T follicular helper cell (primary cell): ENCODE results near the gene BCAT1.
"Not testable (repeated sequence)": the region's sequence is repeated elsewhere in the genome, so short reads cannot be mapped to it uniquely, and the experiment has no call there.

ENCODE experiments used
- DNase-seq: peaks from one replicate; pipeline ENCODE4 v3.0.0-alpha.2; 2020; ENCODE audit warnings: low read depth

Gene BCAT1

DNA sequence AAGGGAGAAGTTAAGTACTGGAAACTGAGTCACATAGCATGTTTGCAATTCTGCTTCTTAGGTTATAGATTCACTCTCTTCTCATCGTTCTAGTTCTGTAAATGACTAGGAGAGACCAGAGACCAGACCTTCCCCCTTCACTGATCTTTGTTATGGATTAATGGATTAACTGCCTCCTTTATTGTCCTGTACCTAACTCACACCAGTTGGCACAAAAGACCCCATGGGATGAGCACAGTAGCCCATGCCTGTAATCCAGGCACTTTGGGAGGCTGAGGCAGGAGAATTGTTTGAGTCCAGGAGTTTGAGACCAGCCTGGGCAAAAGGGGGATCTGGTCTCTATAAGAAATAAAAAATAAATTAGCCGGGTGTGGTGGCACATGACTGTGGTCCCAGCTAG lies 20.8 kb downstream of the BCAT1 start:
- DNase-seq = no peak

DNA sequence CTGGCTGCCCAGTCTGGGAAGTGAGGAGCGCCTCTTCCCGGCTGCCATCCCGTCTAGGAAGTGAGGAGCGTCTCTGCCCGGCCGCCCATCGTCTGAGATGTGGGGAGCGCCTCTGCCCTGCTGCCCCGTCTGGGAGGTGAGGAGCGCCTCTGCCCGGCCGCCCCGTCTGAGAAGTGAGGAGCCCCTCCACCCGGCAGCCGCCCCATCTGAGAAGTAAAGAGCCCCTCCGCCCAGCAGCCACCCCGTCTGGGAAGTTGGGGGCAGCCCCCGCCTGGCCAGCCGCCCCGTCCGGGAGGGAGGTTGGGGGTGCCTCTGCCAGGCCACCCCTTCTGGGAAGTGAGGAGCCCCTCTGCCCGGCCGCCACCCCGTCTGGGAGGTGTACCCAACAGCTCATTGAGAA lies 22.8 kb downstream of the BCAT1 start:
- not testable (repeated sequence) for DNase-seq

DNA sequence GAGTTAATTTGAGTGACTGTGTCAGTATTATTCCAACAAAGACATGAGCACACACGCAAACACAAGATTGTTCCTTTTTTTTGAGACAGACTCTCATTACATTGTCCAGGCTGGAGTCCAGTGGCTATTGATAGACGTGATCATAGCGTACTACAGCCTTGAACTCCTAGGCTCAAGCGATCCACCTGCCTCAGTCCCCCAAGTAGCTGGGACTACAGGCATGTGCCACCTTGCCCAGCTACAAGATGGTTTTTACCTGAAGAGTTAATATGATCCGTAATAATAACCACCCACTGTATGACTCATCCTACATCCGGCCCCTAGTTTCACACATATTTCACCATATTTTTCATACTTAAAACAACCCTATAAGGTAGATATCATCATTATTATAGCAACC lies 26.8 kb downstream of the BCAT1 start:
- DNase-seq = no peak

DNA sequence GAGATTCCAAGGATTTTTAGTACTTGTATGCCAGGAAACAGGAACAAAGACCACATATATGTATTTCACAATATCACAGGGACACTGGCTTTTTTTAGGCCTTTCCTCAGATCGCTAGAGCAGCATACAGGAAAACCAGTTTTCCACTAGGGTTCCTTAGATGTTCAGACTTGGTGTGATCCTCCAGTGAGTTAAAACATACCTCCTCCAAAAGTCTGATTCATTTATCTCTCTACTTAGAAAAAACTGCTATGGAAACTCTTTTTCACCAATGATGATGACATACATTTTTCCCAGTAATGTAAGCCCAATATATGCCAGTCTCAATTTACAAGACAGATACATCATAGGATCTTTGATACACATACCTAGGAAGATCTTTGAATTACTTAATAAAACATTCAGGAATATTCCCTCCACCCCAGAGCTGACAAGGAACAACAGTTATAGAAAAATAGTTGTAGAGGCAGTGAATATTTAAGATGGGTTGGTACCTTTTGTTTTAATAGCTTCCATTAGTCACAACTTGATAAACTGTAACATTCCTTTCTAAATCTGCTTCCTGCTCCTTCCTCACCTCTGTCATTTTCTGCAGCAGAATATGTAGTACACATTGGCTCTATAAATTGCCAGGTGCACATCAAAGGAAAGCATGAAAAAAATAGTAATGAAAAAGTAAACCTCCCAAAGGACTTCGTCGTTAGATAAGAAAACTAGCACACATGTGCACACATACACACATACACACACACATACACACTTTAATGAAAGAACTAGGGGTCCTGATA lies 27.5 kb downstream of the BCAT1 start:
- DNase-seq = no peak

DNA sequence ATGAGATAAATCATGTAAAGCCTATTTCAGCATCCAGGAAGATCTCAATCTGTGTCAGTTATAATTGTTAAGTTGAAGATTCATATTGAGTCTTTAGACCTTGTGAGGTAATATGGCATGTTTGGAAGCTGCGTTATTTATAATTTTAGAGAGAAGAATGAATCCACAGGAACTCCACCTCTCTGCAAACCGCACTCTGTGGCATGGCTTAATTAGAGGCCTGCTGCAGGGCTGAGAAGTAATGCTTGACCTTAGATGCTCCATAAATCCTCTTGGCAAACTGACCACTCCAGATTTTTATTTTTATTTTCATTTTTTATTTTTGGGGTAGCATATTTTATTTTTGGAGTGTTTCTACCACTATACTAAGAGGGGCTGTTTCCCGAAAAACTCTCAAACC lies 28.8 kb downstream of the BCAT1 start:
- no peak for DNase-seq

DNA sequence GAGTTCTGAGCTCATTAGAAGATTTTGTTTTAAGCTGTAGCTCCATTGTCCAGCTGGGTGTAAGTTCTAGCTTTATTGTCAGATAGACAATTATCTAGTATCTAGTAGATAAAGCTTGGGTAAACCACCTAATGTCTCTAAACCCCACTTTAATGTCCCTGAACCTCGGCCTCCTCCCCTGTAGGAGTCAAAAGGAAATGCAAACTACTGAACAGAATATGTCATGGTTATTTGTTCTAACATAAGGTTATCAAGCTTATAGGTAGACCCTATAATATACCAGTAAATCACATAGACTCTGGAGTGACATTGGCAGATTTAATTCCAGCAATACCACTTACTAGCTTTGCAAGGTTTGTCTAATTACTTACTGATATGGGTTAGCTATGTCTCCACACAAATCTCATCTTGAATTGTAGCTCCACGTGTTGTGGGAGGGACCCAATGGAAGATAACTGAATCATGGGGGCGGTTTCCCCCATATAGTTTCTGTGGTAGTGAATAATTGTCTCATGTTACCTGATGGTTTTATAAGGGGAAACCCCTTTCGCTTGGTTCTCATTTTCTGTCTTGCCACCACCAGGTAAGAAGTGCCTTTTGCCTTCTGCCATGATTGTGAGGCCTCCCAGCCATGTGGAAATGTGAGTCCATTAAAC lies 29.4 kb downstream of the BCAT1 start:
- DNase-seq = no peak

DNA sequence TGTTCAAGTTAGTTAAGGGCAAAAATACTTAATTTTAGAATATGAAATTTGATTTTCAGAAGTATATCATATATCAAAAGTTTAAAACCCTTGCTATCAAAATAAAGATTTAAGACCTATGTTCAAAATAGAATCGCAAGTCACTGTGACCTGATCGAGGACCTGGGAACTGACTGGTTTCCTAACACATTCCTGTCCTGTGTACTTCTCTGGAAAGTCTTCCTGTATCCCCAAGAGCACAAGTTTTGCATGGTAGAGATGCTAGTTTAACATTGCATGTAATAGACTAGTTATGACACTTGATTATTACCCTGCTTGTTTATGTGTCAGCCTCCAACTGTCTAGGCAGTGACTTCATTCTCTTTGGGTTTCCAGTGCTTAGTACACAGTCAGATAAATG lies 30.3 kb downstream of the BCAT1 start:
- no peak for DNase-seq

DNA sequence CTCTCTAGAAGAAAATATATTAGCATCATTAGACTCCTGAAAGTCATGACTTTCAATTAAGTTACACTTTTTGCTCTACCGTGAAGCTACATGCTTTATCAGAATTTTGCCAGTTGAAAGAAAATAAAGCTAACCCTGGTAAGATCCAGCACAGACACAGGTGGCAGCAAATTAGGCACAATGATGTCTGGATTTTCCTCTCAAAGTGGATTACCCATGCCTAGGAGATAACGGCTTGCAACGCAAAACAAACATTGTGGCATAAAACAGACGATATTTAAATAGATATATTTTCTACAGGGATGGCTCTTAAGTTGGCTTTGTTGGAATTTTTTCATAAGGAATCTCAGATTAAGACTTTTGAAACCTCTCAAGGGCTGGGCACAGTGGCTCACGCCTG lies 33.4 kb downstream of the BCAT1 start:
- DNase-seq = no peak

DNA sequence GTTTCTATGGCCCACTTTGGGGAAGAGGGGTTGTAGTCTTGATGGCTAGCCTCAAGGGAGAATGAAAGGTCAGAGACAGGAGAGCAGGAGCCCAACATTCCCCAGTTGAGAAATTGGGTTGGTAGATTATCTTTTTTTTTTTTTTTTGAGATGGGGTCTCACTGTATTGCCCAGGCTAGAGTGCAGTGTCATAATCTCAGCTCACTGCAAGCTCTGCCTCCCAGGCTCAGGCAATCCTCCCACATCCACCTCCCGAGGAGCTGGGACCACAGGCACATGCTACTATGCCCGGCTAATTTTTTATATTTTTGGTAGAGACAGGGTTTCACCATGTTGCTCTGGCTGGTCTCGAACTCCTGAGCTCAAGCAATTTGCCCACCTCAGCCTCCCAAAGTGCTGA lies 34.9 kb downstream of the BCAT1 start:
- no peak for DNase-seq

DNA sequence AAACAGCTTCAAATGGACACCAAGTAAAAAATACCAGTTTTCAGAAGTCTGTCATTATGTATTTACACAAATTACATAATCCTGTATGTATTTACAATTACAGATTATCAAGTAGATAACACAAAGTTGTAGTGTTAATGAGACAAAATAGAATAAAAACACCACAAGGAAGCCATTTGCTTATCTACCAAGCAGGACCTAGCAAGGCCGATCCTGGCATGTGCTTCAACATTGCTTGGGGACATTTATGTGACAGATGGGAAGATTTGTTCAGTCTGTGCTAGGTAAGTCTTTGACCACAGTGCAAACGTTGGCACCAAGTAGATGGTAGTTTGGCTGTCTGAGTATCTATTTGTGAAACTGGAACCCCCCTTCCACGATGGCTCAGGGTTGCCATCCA lies 35.8 kb downstream of the BCAT1 start:
- DNase-seq = no peak

DNA sequence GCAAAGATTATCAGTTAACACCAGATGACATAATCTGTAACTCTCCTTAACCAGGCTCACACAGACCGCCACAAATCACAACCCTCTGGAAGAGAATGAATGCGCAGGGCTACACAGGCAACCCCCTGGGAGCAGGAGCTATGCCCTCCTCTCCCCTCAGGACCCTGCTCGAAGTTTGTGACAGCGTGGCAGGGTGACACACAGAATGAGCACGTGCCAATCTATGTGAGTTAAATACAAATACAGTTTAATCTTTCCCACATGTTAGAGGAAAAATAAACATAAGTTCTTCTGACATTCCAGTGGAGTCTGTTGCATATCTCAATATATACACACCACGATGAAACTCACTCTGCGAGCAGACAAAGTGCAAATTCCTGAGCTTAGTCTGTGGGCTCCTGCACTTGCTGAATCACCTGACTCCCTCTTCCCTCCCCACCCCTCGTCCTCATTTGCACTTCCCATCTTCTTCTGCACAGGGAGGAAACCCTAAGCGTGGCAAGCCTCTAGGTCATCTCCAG lies 37.6 kb downstream of the BCAT1 start:
- DNase-seq = no peak

DNA sequence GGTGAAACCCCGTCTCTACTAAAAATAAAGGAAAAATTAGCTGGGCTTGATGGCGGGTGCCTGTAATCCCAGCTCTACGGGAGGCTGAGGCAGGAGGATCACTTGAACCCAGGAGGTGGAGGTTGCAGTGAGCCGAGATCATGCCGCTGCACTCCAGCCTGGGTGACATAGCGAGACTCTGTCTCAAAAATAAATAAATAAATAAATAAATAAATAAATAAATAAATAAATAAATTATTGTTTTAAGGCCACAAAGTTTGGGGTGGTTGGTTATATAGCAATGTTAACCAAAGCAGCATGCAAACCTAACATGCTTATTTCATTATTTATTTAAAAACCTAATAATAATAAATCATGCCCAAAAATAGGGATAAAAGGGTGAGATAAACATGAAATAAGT lies 38.7 kb downstream of the BCAT1 start:
- not testable (repeated sequence) for DNase-seq

DNA sequence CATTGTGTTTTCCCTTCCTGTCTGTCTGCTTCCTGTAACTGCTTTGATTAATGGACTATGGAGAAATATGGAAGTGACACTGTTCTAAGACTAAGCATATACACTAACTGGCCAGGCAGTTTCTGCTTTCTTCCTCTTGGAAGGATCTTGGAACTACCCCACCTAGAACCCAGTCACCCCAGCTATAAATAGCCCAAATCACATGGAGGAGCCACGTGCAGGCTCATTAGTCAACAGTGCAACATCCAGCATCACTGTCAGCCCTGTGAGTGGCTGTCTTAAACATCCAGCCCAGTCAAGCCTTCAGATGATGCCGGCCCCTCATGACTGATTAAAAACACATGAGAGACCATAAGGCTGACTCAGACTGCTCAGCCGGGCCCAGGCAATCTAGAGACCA lies 39.2 kb downstream of the BCAT1 start:
- no peak for DNase-seq

DNA sequence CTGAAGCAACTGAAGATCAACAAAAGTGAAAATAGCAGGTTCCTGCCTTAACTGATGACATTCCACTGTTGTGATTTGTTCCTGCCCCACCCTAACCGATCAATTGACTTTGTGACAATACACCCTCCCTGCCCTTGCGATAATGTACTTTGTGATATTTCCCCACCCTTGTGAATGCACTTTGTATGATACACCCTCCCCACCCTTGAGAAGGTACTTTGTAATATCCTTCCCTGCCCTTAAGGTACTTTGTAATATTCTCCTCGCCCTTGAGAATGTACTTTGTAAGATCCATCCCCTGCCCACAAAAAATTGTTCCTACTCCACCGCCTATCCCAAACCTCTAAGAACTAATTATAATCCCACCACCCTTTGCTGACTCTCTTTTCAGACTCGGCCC lies 41.4 kb downstream of the BCAT1 start:
- DNase-seq = no peak

DNA sequence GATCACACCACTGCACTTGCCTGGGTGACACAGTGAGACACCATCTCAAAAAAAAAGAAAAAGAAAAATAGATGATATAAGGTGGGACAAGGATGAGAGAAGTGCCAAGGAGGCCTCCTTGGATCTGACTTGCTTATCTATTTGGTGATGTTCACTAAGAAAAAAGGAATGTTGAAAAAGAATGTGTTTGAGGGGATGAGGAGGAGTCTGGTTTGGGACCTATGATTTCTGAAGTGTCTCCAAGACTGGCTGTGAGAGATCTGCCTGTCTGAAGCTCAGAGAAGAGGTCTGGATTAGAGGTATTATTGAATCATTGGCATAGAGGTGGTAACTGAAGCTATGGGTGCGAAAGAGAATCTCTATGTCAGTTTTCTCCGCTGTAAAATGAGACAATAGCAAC lies 42.8 kb downstream of the BCAT1 start:
- no peak for DNase-seq

DNA sequence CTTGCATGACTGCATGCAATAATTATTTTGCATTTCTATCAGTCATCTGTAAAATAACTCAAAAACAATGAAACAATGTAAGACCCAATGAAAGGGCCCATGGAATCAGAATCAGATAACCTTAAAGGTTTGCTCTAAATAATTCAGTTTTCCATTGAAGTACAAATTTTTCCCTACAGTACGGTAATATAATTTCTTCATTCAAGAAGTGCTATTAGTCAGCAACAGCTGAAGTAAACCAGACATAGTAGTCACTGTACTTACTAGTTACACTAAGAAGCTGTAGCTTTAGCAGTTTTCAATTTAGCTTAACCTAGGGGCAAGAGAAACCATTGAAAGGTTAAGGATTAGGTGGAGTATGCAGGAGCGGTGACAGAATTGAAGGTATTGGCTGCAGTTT lies 43.5 kb downstream of the BCAT1 start:
- DNase-seq = no peak

DNA sequence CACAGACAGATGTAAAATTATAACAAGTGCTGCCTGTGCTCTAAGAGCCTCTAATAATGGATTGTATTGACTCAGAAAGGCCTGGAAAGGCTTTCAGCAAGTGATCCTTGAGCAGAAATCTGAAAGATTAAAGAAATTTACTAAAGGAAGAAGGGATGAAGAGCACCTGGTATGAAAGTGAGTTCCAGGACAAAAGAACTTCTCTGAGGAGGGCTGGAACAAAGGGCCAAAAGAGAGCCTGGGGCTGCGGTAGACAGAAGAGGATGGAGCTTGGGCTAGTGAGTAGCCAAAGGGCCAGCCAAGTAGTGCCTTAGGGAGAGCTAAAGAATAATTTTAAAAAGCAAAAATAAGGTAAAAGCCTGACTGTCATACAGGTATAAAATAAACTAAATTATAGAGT lies 44.0 kb downstream of the BCAT1 start:
- no peak for DNase-seq

DNA sequence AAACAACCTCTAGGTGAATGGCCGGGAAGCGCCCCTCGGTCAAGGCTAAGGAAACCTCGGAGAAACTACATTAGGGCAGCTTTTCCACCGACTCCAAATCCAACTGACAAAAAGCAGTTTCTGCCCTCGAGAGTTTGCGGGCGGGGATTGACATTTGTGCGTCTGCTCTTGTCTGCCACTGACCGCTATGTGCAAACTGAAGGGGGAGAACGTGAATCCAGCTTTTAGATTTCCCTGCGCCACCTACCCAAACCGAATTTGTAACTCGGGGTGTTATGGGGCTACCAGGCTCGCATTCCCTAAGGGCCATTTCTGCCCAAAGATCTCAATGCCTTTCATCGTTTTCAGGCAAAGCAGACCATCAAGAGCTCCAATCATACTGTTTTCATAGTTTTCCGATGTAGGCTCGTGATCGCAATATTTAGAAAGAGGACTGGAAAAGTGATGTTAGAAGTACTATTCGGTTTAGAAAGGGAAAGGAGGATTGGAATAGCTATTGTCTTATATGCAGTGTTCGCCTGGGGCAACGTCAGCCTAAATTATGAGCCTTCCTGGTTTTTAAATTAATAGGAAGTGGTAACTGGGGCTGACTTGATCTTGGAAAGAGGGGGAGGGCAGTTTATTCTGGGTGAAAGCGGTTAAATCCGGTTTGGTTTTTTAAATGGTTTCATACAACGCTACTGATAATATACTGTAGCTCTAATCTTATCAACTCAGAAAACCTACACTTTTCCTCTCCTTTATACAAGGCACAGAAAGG lies 45.4 kb downstream of the BCAT1 start:
- DNase-seq = no peak

DNA sequence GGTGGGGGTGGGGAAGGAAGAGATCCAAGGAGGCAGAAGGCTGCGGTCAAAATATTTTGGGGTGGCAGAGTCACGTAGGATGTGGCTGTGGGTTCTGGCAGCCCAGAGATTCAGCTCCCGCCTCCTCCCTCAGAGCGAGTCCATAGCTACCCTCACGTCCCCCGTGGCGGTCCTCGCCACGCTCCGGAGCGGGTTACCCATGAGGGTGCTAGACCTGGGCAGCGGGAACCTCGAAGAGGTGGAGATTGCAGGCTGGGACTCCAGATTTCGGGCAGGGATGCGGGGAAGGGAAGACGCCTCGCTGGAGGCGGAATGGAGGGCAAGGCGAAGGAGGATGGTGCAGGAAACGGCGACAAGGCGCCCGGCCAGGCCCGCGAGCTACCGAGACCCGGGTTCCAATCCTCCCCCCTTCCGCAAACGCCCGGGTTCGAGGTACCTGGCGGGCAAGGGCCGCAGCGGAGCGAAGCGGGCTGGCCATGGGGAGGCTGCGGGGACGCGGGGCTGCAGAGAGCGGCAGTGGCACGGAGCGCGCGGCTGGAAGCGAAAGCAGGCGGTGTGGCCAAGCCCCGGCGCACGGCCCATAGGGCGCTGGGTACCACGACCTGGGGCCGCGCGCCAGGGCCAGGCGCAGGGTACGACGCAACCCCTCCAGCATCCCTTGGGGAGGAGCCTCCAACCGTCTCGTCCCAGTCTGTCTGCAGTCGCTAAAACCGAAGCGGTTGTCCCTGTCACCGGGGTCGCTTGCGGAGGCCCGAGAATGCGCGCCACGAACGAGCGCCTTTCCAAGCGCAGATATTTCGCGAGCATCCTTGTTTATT lies 46.2 kb downstream of the BCAT1 start:
- DNase-seq = no peak

DNA sequence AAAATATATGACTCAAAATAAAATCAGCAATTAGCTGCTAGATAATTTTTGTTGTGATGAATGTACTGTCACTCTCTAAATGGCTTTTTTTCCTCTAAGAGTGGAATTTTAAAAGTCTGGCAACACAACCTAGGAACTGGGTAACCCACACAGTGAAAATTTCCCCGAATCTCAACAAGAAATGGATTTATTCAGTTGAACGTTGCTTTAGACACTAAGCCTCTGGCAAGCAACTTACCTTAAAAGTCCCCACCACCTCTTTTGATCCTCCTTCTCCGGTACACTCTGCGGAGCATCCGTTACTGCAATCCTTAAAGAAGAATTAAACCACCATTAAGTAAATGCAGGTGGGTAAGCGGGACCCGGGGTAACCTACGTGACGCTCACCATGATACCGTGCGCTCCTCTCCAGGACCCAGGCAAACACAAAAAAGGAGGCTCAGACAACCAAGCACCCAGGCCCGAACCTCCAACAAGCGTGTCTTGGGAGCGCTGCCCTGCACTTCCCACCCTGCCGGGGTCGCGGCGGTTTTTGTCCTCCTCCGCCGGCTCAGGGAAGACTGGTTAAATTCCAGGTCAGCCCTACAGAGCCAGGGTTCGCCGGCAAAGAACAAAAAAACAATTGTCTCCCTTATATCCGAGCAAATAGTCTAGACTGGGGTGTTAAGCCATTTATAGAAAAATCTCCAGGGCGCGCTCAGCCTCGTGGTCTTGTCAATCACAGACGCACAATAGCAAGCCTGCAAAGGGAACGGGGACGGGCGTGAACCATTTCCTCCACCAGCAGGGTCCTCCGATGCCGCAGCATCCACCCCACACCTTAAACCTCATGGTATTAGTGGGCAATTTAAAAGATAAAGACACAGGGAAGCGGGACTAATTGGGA lies 47.1 kb downstream of the BCAT1 start:
- no peak for DNase-seq

DNA sequence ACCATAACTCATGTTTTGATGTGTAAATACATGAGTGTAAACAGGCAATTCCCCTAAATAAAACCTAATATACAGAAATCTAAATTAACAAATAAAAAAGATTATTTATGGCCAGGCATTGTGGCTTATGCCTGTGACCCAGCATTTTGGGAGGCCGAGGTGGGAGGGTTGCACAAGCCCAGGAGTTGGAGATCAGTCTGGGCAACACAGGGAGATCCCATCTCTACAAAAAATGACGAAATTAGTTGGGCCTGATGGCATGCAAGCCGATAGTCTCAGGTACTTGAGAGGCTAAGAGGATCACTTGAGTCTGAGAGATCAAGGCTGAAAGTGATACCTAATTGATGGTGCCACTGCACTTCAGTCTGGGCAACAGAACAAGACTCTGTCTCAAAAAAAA lies 48.7 kb downstream of the BCAT1 start:
- no peak for DNase-seq
